Left renal cortex interstitium (tissue), 4 donors: ENCODE measurements around the gene TCAIM. TPM values are rescaled to one million over a fixed set of nuclear protein-coding genes. Genes with fewer than 3 reads are reported as not detected.
"Not testable (repeated sequence)": the region's sequence is repeated elsewhere in the genome, so short reads cannot be mapped to it uniquely, and the experiment has no call there.

ENCODE experiments used
- DNase-seq, 4 donors: peaks; one replicate each; pipeline ENCODE4 v3.0.0-alpha.2; 2013; ENCODE audit warnings: low read depth in 4 of 4, low spot score in 2 of 4, missing footprints in 1 of 4
- polyA plus RNA-seq, 4 donors: library from polyadenylated mRNA; unstranded; fragments of 120-200 nt; gene quantifications; one replicate each; pipeline ENCODE4 v1.2.1, GENCODE V29; 2013; ENCODE audit not compliant: insufficient read length in 4 of 4

TCAIM gene
- polyA plus RNA-seq, 4 donors: 40.1 to 52.1 (median 41.5) TPM

DNA sequence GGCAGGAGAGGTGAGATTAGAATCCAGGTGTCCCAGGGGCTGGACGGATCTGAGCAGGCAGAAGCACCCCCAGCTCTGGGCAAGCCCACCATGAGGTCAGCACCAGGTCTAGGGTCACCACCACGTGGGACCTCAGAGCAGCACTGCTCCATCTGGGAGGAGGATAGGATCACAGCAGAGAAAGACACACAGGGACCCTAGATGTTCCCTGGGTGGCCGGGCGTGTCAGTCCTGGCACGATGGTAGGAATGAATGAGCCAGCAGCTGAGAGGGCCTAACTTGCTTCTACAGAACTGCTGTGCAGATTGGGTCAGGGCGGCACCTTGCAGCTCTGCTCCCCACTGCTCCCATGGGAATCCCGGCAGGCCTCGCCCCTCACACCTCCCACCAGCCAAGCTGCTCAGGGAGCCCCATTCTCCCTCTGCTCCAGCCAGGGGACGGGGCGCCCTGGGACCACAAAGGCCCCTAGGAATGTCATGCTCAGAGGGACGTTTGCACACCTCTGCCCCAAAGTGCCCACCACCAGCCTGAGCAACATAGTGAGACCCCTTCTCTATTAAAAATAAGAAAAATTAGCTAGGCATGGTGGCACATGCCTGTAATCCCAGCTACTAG, 72.6 kb downstream of the TCAIM start:
- no peak for DNase-seq

- DNase-seq: no peak
Observed at GRCh38 chr3:44412365-44412764, 73.8 kb downstream of the TCAIM start.

GRCh38 chr3:44414517-44415090, 76.0 kb downstream of the TCAIM start:
- DNase-seq: no peak

GRCh38 chr3:44415421-44415820, 76.9 kb downstream of the TCAIM start:
- DNase-seq: no peak

DNA sequence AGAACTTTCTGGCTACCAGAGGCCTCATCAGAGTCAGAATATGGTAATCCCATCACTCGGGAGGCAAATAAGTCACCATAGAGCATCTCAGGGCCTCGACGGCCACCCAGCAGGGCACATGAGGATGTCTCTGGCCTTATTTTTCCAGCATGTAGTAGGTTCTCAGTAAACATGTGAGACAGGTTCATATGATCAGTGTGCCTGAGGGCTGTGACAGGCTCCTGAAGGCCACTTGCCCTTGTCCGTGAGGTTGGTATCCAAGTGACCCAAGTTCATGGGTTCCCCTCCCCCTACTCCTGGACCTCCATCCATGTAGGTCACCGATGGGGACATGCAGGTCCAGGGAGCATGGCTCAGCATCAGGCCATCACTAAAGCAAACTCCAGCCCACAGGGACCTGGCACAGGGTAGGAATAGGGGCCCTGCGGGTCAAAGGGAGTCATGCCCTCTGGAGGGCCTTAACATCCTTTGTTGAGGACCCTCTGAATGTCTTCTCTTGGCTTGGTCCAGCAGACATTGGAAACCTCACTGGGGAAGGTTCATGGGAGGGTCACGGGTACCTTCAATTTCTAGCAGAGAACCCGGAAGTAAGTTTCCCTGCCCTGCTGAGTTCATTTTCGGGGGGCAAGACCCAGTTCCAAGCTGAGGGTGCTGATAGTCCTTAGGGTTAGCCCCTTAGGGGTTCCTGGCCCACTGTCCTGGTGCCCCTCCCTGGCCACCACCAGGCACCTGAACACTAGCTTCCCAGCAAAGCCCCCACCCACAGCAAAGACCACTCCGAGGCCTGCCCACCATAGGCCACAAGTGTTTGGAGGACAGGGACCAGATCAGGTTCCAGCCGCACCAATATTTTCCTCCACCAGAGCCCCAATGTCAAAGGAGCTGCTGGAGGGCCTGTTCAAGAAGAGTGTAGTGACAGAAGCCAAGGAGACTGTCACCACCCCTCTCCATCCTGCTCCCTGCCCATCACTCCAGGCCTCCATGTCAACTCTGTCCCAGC, 77.8 kb downstream of the TCAIM start:
- no peak for DNase-seq

DNA sequence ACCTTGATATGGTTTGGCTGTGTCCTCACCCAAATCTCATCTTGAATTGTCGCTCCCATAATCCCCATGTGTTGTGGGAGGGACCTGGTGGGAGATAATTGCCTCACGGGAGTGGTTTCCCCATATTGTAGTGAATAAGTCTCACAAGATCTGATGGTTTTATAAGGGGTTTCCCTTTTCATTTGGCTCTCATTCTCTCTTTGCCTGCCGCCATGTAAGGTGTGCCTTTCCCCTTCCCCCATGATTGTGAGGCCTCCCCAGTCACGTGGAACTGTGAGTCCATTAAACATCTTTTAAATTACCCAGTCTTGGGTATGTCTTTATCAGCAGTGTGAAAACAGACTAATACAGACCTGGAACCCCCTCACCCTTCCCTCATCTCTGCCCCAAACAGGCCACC, 79.6 kb downstream of the TCAIM start:
- not testable (repeated sequence) for DNase-seq

DNA sequence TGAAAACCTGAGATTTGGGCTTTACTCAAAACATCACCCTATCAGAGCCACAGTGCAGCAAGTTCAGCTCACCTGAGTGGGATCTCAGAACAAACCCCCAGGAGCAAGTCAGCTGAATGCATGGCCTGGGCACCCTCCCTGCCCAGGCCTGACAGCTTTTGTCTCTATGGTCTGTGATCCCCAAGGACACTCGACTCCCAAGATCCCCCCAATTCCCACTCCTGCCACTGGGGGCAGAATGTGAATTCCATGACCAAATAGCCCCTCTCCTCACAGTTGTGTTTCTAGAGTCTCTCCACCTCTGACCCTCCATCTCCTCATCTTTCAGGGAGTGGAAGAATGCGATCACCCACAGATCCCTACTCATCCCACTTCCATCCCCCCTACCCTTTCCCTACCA, 80.0 kb downstream of the TCAIM start:
- DNase-seq: no peak

- no peak for DNase-seq
Observed at GRCh38 chr3:44419116-44419922, 80.8 kb downstream of the TCAIM start.

DNA sequence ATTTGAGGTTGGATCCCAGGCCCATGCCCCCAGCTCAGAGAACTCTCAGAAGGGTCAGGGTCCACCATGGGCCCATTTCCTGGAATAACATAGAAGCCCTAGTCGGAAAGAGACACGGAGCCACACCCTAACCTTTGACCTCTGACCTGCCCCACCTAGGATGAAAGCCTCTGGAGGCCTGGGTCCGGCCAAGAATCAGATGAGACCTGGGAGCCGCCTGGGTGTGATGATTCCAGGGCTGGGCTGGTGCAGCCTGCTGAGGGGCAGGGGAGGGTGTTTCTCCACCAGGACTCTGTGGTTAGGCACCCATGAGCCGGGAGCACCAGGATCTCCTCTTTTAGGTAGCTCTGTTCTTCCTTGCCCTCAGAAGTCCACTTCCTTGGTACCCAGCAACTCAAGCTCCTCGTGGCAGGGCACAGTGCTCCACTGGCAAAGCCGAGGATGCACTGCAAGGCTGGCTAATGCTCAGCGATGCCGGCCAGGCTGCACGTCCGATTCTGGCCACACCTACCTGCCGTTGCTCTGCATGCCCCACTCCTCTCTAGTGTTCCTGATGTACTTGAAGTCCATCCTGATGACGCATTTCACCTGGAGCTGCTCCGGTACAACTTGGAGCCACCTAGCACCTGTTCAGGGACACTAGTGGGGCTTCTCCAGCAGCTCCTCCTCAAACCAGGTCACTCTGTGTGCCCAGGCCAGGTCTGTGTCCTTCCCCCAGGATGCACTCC, 81.5 kb downstream of the TCAIM start:
- DNase-seq: no peak

GRCh38 chr3:44420676-44421075, 82.1 kb downstream of the TCAIM start:
- no peak for DNase-seq

GRCh38 chr3:44421280-44421679, 82.7 kb downstream of the TCAIM start:
- no peak for DNase-seq

- no peak for DNase-seq
Observed at GRCh38 chr3:44424758-44425157, 86.2 kb downstream of the TCAIM start.

DNA sequence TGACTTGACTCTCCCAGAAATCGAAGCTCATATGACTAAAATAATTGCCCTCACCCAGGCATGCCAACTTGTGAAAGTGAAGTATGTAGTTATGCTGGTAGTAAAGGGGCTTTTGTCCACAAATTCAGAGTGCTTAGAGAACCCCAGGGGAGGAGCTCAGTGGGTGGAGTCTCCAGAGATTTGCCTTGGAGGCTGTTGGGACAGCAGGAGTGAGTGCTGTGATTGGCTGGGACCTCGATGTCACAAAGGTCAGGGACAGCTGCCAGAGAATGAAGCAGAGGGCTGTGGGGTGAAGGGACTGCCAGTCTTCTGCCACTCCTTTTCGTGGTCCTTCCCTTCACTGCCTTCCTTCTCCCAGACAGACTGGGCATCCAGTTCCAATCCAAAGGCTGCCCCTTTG, 89.1 kb downstream of the TCAIM start:
- DNase-seq: no peak

- no peak for DNase-seq
Observed at GRCh38 chr3:44428910-44429309, 90.3 kb downstream of the TCAIM start.

- DNase-seq: no peak
Observed at GRCh38 chr3:44429459-44429858, 90.9 kb downstream of the TCAIM start.

GRCh38 chr3:44430466-44430865, 91.9 kb downstream of the TCAIM start:
- no peak for DNase-seq

DNA sequence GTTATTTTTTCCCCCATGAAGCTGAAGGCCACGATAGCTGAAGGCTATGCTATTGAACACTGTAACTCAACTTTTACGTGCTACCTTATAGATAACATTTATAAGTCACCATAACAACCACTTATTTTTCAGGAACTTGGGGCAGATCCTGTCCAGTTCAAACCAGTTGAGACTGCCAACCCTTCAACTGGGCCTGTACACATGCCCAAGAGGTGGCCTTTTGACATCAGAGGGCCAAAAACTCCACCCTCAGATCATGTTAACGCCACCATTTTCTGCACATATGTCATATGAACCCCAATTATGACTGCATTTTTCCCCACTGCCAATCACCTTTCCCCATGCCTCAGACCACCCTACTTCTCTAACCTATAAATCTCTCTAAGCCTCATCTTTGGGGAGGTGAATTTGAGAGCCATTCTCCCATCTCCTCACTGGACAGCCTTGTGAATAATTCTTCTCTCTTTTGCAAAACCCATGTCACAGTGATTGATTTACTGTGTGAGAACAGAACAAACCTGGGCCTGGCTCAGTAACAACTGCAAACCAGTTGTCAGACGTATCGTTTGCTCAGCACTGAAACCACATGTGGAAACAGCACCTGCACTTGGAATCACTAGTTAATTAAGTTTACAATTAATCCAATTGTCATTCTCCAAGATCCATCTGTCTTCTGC, 96.4 kb downstream of the TCAIM start:
- no peak for DNase-seq

- no peak for DNase-seq
Observed at GRCh38 chr3:44436181-44436580, 97.6 kb downstream of the TCAIM start.

- DNase-seq: no peak
Observed at GRCh38 chr3:44437800-44438199, 99.2 kb downstream of the TCAIM start.
